Activated CD4-positive, alpha-beta T cell treated with anti-CD3 and anti-CD28 coated beads, Interleukin-2, amount 50 U/mL, for 24 hours (primary cell): Measurements from ENCODE around the gene GAGE10.
A peak's percentile ranks its signal among the peaks of the same experiment; 100 is the strongest.
"Not testable (repeated sequence)": the region's sequence is repeated elsewhere in the genome, so short reads cannot be mapped to it uniquely, and the experiment has no call there.

ENCODE experiments used
- DNase-seq, 2 donors: peaks; one replicate each; pipeline ENCODE4 v3.0.0-alpha.2; 2020; ENCODE audit warnings: low read depth in 1 of 2, low spot score in 1 of 2

Gene GAGE10

DNA sequence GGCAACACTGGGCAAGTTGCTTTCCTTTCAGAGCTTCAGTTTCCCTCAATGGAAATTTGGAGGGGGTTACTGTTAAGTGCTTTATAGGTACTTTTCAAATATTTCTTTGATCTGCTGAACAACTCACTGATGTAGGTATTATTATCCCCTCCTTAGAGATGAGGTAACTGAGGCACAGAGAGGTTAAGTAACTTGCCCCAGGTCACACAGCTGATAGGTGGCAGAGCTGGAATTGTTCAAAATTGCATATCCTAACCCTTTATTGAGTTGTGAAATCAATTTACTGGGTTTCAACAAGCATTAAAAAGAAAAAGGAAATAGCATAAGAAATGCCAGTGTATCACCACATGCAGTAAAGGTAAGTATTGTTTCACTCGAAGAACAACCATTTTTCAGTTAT is 27.2 kb upstream of the GAGE10 start:
- no peak for DNase-seq

- DNase-seq, result no peak
These were observed 26.5 kb upstream of the GAGE10 start for GRCh38 chrX:49276671-49277534.

DNA sequence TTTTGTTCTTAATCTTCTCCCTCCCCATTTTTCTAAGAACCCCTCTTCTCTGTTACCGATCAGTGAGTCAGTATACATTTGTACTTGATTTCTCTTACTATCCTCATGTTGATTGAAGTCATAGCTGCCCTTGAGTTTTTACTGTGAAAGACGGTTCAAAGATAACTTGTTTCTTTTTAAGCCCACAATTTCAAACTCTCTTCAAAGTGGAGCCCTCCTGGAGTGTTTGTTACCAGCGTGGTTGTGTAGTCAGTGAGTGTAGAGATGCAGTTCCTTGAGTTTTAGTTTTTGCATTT is 26.0 kb upstream of the GAGE10 start:
- DNase-seq, result no peak

GRCh38 chrX:49278081-49278480 is 25.4 kb upstream of the GAGE10 start:
- no peak for DNase-seq

GRCh38 chrX:49282647-49283011 is 20.8 kb upstream of the GAGE10 start:
- DNase-seq, result no peak

- no peak for DNase-seq
These were observed 19.2 kb upstream of the GAGE10 start for GRCh38 chrX:49284212-49284611.

DNA sequence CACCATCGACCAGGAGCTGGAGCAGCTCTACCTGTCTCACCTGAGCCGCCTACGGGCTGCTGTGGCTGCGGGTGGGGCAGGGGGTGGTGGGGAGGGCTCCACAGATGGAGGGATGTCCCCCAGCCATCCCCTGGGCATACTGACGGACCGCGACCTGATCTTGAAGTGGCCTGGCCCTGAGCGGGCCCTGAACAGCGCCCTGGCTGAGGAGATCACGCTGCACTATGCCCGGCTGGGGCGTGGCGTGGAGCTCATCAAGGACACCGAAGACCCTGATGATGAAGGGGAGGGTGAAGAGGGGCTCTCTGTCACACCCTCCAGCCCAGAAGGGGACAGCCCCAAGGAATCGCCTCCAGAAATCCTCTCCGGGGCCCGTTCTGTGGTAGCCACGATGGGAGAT is 17.3 kb upstream of the GAGE10 start:
- no peak for DNase-seq

- DNase-seq, result no peak
These were observed 16.9 kb upstream of the GAGE10 start for GRCh38 chrX:49286581-49286980.

DNA sequence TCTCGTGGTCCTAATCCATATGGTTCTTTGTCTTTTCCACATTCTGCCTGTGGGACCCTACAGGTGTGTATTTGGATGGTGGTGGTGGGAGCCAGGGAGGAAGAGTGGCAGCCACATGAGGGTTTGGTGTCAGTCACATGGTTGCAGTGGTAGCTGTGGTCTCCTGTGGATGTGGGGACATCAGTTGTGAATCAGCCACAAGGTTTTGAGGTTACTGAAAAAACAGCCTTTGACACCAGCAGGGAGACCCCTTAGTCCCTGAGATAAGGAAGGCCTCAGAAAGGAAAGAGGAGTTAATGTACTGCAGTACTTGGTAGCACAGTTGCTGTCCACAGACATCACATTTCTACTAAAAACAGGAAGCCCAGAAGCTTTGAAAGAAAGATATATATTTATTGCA is 15.8 kb upstream of the GAGE10 start:
- no peak for DNase-seq

DNA sequence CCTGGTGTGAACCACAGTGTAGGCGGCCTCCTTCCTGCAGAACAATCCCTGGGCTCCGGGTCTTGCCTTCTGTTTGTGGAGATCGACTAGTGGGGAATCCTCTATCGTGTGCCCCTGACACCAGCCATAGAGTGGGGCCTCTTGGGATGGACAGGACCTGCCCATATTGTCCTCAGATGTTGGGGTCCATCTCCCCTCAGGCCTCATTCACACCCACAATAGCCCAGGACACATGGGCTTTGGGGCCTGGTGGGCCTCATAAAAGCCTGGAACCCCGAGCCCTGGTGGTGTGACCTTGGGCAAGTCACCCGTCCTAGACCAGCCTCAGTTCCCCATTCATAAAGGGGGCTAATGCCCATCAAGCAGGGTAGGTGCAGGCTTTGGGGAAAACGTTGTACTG is 13.2 kb upstream of the GAGE10 start:
- no peak for DNase-seq

DNA sequence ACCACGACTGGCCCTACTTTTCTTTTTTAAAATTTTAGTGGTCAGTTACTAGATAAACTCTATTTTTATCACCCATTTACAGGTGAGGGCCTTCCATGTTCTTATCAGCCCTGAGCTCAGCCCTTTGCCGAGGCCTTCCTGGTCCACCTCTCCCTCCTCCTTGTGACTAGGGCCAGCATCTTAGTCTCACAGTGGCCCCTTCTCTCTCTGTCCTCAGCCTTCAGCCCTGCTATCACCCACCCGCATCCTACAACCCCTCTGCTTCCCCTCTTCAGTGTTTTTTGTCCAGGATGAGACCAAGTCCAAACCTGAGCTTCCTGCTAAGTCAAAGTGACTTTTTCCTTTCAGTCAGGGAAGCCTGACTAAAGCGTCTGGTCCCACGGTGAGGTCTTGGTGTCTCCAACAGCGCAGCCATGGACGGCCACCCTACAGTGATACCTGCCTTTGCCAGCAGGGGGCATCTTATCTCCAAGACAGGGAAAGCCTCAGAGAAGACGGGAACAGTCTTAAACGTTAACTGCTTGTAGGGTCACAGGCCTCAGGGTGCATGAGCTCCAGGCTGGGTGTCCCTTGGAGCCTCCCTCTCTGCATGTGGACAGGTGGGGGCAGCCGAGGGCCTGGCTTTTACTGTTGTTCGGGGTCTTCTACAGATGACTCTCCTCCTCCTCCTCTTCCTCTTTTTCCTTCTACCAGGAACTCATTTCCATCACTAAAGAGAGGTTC is 11.7 kb upstream of the GAGE10 start:
- DNase-seq, result peak; percentile 44 to 46

- no peak for DNase-seq
These were observed 10.8 kb upstream of the GAGE10 start for GRCh38 chrX:49292400-49293362.

DNA sequence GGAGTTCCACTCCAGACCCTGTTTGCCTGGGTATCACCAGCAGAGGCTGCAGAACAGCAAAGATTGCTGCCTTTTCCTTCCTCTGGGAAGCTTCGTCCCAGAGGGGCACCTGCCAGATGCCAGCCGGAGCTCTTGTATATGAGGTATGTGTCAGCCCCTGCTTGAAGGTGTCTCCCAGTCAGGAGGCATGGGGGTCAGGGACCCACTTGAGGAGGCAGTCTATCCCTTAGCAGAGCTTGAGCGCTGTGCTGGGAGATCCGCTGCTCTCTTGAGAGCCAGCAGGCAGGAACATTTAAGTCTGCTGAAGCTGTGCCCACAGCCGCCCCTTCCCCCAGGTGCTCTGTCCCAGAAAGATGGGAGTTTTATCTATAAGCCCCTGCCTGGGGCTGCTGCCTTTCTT is 4.2 kb upstream of the GAGE10 start:
- DNase-seq, result not testable (repeated sequence)

- DNase-seq, result no peak
These were observed 2.7 kb upstream of the GAGE10 start for GRCh38 chrX:49300703-49301102.

DNA sequence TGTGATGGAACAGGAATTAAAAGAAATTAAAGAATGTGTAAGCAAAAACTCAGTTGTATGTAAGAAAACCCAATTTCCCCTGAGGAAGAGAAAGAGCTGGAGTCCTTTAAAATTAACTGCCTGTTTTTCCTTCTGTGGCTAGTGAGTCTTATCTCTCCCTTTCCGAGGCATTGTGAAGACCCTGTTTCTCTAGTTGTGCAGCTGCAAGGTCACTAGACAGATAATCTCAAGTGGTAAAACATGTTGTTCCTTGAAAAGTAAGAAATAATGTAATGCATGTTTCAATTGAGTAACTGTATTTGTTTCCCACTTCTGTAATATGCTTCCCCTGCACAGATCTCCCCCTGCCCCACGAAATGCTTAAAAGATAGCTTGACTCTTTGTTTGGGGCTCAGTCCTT is 4.3 kb downstream of the GAGE10 start:
- not testable (repeated sequence) for DNase-seq

- no peak for DNase-seq
These were observed 5.3 kb downstream of the GAGE10 start for GRCh38 chrX:49308604-49309269.

GRCh38 chrX:49309401-49309981 is 6.0 kb downstream of the GAGE10 start:
- DNase-seq, result no peak

DNA sequence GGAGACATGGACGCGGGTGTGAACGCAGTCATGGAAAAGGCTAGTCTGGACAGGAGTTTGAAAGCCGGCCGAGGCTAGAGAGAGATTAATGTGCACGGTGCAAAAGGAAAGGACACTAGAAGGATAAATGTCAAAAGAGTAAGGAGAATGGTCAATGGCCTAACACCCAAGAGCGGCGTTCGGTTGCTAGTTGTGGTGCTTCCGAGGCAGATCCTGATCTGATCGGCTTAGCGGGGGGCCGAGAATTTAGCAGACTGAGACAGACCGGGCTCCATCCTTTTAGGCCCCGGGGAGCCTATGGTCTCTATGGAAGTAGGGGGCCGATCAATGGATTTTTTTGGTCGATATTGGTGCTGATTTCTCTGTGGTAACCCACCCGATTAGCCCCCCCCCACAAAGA is 6.9 kb downstream of the GAGE10 start:
- no peak for DNase-seq

DNA sequence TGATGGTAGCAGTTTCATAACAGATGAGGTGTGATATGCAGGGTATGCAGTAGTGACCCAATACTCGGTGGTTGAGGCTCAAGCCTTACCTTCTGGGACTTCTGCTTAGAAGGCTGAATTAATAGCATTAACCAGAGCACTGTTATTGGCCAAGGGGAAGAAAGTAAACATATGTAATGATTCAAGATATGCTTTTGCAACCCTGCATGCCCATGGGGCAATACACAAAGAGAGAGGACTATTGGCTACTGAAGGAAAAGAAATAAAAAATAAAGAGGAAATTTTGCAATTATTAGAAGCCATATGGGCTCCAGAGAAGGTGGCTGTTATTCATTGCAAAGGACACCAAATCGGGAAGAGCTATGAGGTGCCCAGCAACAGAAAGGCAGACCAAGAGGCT is 8.7 kb downstream of the GAGE10 start:
- no peak for DNase-seq

- no peak for DNase-seq
These were observed 12.6 kb downstream of the GAGE10 start for GRCh38 chrX:49316085-49316484.

DNA sequence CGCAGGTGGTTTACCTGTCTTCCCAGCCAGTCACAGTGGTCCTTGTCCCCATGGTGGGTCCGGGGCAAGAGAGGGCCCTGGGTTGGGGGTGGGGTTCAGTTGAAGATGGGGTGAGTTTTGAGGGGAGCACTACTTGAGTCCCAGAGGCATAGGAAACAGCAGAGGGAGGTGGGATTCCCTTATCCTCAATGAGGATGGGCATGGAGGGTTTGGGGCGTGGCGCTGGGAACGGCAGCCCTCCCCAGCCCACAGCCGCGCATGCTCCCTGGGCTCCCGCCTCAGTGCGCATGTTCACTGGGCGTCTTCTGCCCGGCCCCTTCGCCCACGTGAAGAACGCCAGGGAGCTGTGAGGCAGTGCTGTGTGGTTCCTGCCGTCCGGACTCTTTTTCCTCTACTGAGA is 18.3 kb downstream of the GAGE10 start, which contains the start of gene GAGE12J:
Gene GAGE12J (plus strand): TSS at position 301 of the 400 bp plus-strand sequence. CDS start 1,157 bp downstream, outside the sequence.
- not testable (repeated sequence) for DNase-seq
